Neuronal stem cell (in vitro differentiated cells): ENCODE data around the gene PTMA.

Source experiments
- DNase-seq: peaks from one replicate; pipeline ENCODE4 v3.0.0-alpha.2; 2013; ENCODE audit warnings: low spot score
- H2AFZ ChIP-seq: one replicate; pipeline ENCODE4 v1.6.1; 2013; ENCODE audit warnings: mild to moderate bottlenecking, low read length, inconsistent platforms
- H2AK5ac ChIP-seq: 2 replicates; pipeline ENCODE4 v1.6.1; 2013; ENCODE audit warnings: low read depth, mild to moderate bottlenecking, inconsistent platforms, low read length, moderate library complexity, mixed read lengths
- H2BK120ac ChIP-seq: 2 replicates; pipeline ENCODE4 v1.6.1; 2013; ENCODE audit warnings: low read depth, mild to moderate bottlenecking, inconsistent platforms, low read length, moderate library complexity, mixed read lengths
- H2BK12ac ChIP-seq: one replicate; pipeline ENCODE4 v1.6.1; 2013; ENCODE audit warnings: low read length, inconsistent platforms
- H2BK15ac ChIP-seq: 2 replicates; pipeline ENCODE4 v1.6.1; 2013; ENCODE audit warnings: mild to moderate bottlenecking, low read length, inconsistent platforms, mixed read lengths
- H2BK5ac ChIP-seq: one replicate; pipeline ENCODE4 v1.6.1; 2013; ENCODE audit warnings: inconsistent platforms, mild to moderate bottlenecking, low read length, moderate library complexity
- H3K14ac ChIP-seq: one replicate; pipeline ENCODE4 v1.6.1; 2013; ENCODE audit warnings: low read length, inconsistent platforms
- H3K18ac ChIP-seq: 2 replicates; pipeline ENCODE4 v1.6.1; 2013; ENCODE audit warnings: low read length, inconsistent platforms
- H3K23ac ChIP-seq: 2 replicates; pipeline ENCODE4 v1.6.1; 2013; ENCODE audit warnings: low read depth, mild to moderate bottlenecking, mixed read lengths, low read length, inconsistent platforms; ENCODE audit not compliant: poor library complexity
- H3K27ac ChIP-seq: replicated peaks from 3 replicates; pipeline ENCODE4 v1.5.1; 2013; ENCODE audit warnings: low read length, inconsistent platforms
- H3K27me3 ChIP-seq, 3 experiments: 2 replicates each; pipeline ENCODE4 v1.6.1; 2013; ENCODE audit warnings: low read length in 3 of 3, mild to moderate bottlenecking in 2 of 3, inconsistent platforms in 1 of 3, low read depth in 1 of 3, mixed read lengths in 1 of 3, moderate library complexity in 1 of 3; ENCODE audit not compliant: control insufficient read depth in 3 of 3, insufficient read depth in 3 of 3
- H3K36me3 ChIP-seq, 2 donors: replicated peaks in 1 of 2; 2 replicates each; pipeline ENCODE4 v1.6.1; 2013; ENCODE audit warnings: low read length in 2 of 2; ENCODE audit not compliant: control insufficient read depth in 2 of 2, insufficient read depth in 2 of 2
- H3K4ac ChIP-seq: 2 replicates; pipeline ENCODE4 v1.6.1; 2013; ENCODE audit warnings: inconsistent platforms, mild to moderate bottlenecking, low read length, moderate library complexity
- H3K4me1 ChIP-seq, 2 donors: 1 replicate in 1 of 2; 2 replicates in 1 of 2; pipeline ENCODE4 v1.6.1; 2013; ENCODE audit warnings: low read length in 2 of 2, low read depth in 1 of 2; ENCODE audit not compliant: control insufficient read depth in 2 of 2, insufficient read depth in 1 of 2
- H3K4me2 ChIP-seq: one replicate; pipeline ENCODE4 v1.6.1; 2013; ENCODE audit warnings: mild to moderate bottlenecking, low read length, inconsistent platforms; ENCODE audit not compliant: insufficient read depth, poor library complexity, severe bottlenecking
- H3K4me3 ChIP-seq, 2 donors: 2 replicates each; pipeline ENCODE4 v1.5.1; 2013; ENCODE audit warnings: low read length in 2 of 2, mild to moderate bottlenecking in 2 of 2, inconsistent platforms in 1 of 2, moderate library complexity in 1 of 2
- H3K79me1 ChIP-seq: one replicate; pipeline ENCODE4 v1.6.1; 2013; ENCODE audit warnings: low read depth, mild to moderate bottlenecking, inconsistent platforms, low read length, moderate library complexity
- H3K9ac ChIP-seq: one replicate; pipeline ENCODE4 v1.6.1; 2013; ENCODE audit warnings: mild to moderate bottlenecking, low read depth, low read length, inconsistent platforms; ENCODE audit not compliant: poor library complexity
- H3K9me3 ChIP-seq, 2 donors: replicated peaks in 1 of 2; 2 replicates each; pipeline versions ENCODE3 to v1.6.1; 2013; ENCODE audit warnings: low read length in 2 of 2, mild to moderate bottlenecking in 2 of 2, inconsistent platforms in 1 of 2, low read depth in 1 of 2, mixed read lengths in 1 of 2, moderate library complexity in 1 of 2; ENCODE audit not compliant: control insufficient read depth in 2 of 2, insufficient read depth in 1 of 2
- H4K8ac ChIP-seq: one replicate; pipeline ENCODE4 v1.6.1; 2013; ENCODE audit warnings: low read depth, mild to moderate bottlenecking, inconsistent platforms, low read length, moderate library complexity
- H4K91ac ChIP-seq: one replicate; pipeline ENCODE4 v1.6.1; 2013; ENCODE audit warnings: low read length, low read depth, mild to moderate bottlenecking, inconsistent platforms; ENCODE audit not compliant: poor library complexity
- WGBS, 2 donors: extraction: QIAGEN DNeasy Blood & Tissue Kit; methylation state at CpG; one replicate each; pipeline ENCODE4 v1.1.7; 2013; ENCODE audit warnings: missing lambda C conversion rate in 2 of 2, mixed read lengths in 1 of 2; ENCODE audit not compliant: insufficient read length in 2 of 2, insufficient replicate concordance in 1 of 2; ENCODE audit errors: extremely low coverage in 2 of 2; 5-methylcytosine and 5-hydroxymethylcytosine counted together

The PTMA gene

DNA sequence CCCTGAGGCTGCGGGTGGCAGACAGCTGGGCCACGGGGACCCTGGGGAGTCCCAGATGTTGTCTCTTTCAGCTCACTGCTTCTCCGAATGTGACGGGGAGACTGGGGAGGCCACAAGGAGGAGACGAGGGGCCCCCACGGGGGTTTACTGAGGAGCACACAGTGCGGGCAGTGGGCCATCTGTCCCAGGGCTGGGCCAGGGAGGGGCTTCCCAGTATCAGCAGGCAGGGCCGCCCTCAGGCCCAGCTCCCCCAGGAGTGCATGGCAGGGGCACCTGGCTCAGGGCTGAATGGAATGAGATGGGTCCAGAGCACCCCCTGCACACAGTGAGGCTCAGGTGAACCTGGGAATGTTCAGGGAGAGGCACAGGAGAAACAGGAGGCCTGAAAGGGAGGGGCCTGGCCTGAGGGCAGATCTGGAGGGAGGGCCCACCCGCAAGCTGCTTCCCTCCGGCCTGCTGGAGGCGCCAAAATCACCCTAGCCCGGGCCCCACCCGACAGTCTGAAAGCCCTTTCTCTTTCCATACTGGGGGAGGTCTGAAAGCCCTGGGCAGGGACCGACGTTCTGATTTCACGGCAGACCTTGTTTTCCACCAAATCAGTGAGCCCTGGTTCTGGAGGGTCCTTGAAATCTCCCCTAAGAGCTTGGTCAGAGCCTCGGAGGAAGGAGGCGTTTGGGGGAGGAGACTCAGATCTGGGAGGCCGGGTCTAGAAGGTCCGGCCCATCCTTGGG is 35.5 kb upstream of the PTMA start:
- H3K9me3 ChIP-seq: no peaks in the 10 kb centered on the region
- H2BK15ac ChIP-seq: peak overlapping the region; percentile 99
- no peak overlapping the region for H4K8ac ChIP-seq
- no peak overlapping the region for H3K4me3 ChIP-seq
- H3K18ac ChIP-seq: peak overlapping the region; percentile 61
- H4K91ac ChIP-seq: no peak overlapping the region
- H2BK5ac ChIP-seq: peak overlapping the region; percentile 89
- no peak overlapping the region for H3K9ac ChIP-seq
- WGBS, 2 donors: no CpG with 5 or more reads among the region's 20 CpGs
- H2BK12ac ChIP-seq: peak overlapping the region; percentile 97
- H3K27me3 ChIP-seq: no peaks in the 10 kb centered on the region
- peak overlapping the region; percentile 99 for H2AK5ac ChIP-seq
- no peaks in the 10 kb centered on the region for H3K79me1 ChIP-seq
- H2AFZ ChIP-seq: peak overlapping the region; percentile 88
- peak overlapping the region; percentile 70 for H3K4ac ChIP-seq
- no peak overlapping the region for H3K27ac ChIP-seq
- H3K14ac ChIP-seq: no peak overlapping the region
- H2BK120ac ChIP-seq: peak overlapping the region; percentile 69
- no peak for DNase-seq
- H3K4me1 ChIP-seq: peaks cover 27 to 30% of the 10 kb centered on the region in 2 donors
- peak overlapping the region; percentile 20 for H3K4me2 ChIP-seq
- peak overlapping the region; percentile 14 for H3K23ac ChIP-seq
- H3K36me3 ChIP-seq: no peaks in the 10 kb centered on the region

DNA sequence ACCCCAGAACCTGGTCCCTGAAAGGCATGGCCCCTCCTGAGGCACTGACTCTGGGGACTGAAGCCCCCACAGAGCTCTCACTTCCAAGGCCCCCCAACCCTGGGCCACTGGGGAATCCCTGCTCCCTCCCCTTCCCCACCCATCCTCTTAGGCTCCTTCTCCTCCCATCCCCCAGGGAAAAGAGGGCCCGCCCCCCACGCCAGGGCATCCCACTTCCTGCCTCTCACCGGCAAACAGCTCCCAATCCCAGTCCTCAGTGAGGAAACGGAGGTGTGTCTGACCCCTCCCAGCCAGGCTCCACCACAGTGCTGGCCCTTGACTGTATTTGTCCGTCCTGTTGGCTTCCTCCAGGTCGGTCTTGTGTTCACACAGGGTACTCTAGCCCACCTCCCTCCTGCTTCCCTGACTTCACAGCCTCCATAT is 35.0 kb upstream of the PTMA start:
- peaks cover 27 to 30% of the 10 kb centered on the region in 2 donors for H3K4me1 ChIP-seq
- H4K91ac ChIP-seq: no peak overlapping the region
- peak overlapping the region; percentile 61 for H3K18ac ChIP-seq
- no peak overlapping the region for H3K14ac ChIP-seq
- no peak overlapping the region for H2BK120ac ChIP-seq
- no peak overlapping the region for H2BK12ac ChIP-seq
- no peak overlapping the region for H3K4ac ChIP-seq
- no CpG with 5 or more reads among the region's 6 CpGs for WGBS, 2 donors
- no peak overlapping the region for H3K4me3 ChIP-seq
- H3K9me3 ChIP-seq: no peaks in the 10 kb centered on the region
- H3K23ac ChIP-seq: no peak overlapping the region
- no peak overlapping the region for H4K8ac ChIP-seq
- no peaks in the 10 kb centered on the region for H3K79me1 ChIP-seq
- H3K27ac ChIP-seq: no peak overlapping the region
- no peak overlapping the region for H3K9ac ChIP-seq
- no peak overlapping the region for H2AK5ac ChIP-seq
- peak overlapping the region; percentile 88 for H2AFZ ChIP-seq
- no peaks in the 10 kb centered on the region for H3K36me3 ChIP-seq
- peak overlapping the region; percentile 20 for H3K4me2 ChIP-seq
- peak overlapping the region; percentile 89 for H2BK5ac ChIP-seq
- no peaks in the 10 kb centered on the region for H3K27me3 ChIP-seq
- peak overlapping the region; percentile 99 for H2BK15ac ChIP-seq
- DNase-seq: no peak

DNA sequence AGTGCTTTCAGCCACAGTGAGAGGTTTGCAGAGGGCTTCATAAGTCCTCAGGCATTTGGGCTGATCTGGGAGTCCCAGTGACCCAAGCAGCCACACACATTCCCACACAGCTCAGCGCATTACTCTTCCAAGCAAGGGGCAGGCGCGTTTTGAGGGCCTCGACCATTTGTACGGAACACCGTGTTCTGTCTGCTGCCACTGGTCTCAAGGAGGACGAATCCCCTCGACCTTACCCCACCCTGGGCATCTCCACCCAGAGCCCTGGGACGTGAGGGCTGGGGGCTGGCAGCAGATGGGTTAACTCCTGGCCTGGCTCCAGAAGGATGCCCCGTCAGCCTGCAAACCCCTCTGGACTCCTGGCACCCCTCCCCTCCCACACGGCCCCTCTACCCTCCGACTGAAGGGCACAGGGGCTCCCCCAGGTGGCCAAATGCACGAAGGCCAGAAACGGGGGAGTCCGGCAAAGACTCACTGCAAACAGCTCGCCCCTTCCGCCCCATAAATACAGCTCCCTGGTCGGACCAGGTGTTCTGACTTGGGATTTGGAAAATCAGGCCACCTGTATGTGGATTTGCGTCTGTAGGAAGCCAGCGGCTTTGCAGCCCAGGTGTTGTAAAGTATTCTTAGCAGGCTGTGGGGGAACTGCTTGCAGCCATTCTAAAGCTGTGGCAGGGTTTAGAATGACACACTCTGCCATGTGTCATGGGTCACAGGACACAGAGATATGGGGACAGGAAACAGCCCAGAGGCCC is 33.6 kb upstream of the PTMA start:
- H4K8ac ChIP-seq: no peak overlapping the region

DNA sequence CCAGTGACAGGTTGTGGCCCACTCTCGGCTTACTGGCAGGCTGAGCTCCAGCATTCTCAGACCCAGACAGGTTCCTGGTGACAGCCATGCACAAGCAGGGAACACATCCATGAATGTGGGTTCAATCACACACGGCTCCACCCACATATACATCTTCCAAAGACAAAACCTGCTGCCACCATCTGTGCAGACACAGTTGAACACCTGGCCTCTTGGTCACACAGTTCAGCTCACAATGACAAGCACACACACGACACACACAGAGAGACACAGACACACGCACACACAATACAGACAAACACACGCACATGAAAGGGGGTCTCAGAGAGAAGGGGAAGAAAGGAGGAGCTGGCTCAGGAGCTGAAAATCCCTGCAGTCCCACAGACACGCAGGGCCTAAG is 32.1 kb upstream of the PTMA start:
- Histone ChIP-seq H2AK5ac (peak overlapping the region; percentile 91), H3K18ac (peak overlapping the region; percentile 33), H3K36me3 (no peaks in the 10 kb centered on the region), H3K9me3 (no peaks in the 10 kb centered on the region), H3K4me3 (no peak overlapping the region), H3K79me1 (no peaks in the 10 kb centered on the region), H3K14ac (no peak overlapping the region), H3K27ac (no peak overlapping the region), H2BK120ac (no peak overlapping the region), H3K4me1 (peaks cover 30 to 34% of the 10 kb centered on the region in 2 donors), H3K4ac (no peak overlapping the region), H3K23ac (peak overlapping the region; percentile 89), H4K8ac (peak overlapping the region; percentile 74), H3K27me3 (no peaks in the 10 kb centered on the region), H4K91ac (no peak overlapping the region), H2BK5ac (peak overlapping the region; percentile 47), H3K4me2 (no peak overlapping the region), H2BK15ac (peak overlapping the region; percentile 98), H2AFZ (no peak overlapping the region), H3K9ac (no peak overlapping the region), H2BK12ac (peak overlapping the region; percentile 93)
- no peak for DNase-seq
- no CpG with 5 or more reads among the region's 6 CpGs for WGBS, 2 donors

More for the DNA sequence above, 33.6 kb upstream of the PTMA start:
- Histone ChIP-seq H4K91ac (no peak overlapping the region), H2BK15ac (peak overlapping the region; percentile 69), H2AK5ac (peak overlapping the region; percentile 5), H3K27me3 (no peaks in the 10 kb centered on the region), H3K9ac (no peak overlapping the region), H3K4me1 (peaks cover 27 to 30% of the 10 kb centered on the region in 2 donors), H3K9me3 (no peaks in the 10 kb centered on the region), H3K4me2 (no peak overlapping the region), H3K36me3 (no peaks in the 10 kb centered on the region), H3K79me1 (no peaks in the 10 kb centered on the region), H2BK12ac (no peak overlapping the region), H3K23ac (no peak overlapping the region), H3K27ac (peak overlapping the region; percentile 8), H2BK120ac (no peak overlapping the region), H3K14ac (no peak overlapping the region), H3K4ac (no peak overlapping the region), H3K4me3 (no peak overlapping the region), H2AFZ (peak overlapping the region; percentile 84), H3K18ac (peak overlapping the region; percentile 88), H2BK5ac (peak overlapping the region; percentile 56)
- DNase-seq: peak; percentile 72
- WGBS, 2 donors: no CpG with 5 or more reads among the region's 20 CpGs
